Thoracic aorta (tissue), 2 donors: Measurements from ENCODE around the gene VPS13A. TPM values are rescaled to one million over a fixed set of nuclear protein-coding genes. Genes with fewer than 3 reads are reported as not detected.

Source experiments
- ATAC-seq: fragments of 150-250 bp; one replicate; pipeline ENCODE4 v1.8.0; 2017; ENCODE audit warnings: low read depth; ENCODE audit not compliant: insufficient number of reproducible peaks, low FRiP score
- DNase-seq: peaks from one replicate; pipeline ENCODE4 v3.0.0-alpha.2; 2020; ENCODE audit warnings: low spot score
- H3K27ac ChIP-seq, 2 donors: fragments of 200-600 bp; sonication (generic); 1 replicate in 1 of 2; 2 replicates in 1 of 2; pipeline ENCODE4 v1.5.1; 2016; ENCODE audit warnings: mild to moderate bottlenecking in 2 of 2, moderate library complexity in 2 of 2
- H3K27me3 ChIP-seq: fragments of 200-600 bp; sonication (generic); replicated peaks from 2 replicates; pipeline ENCODE4 v1.6.0; 2016; ENCODE audit warnings: mild to moderate bottlenecking; ENCODE audit not compliant: insufficient read depth
- H3K36me3 ChIP-seq: fragments of 200-600 bp; sonication (generic); one replicate; pipeline ENCODE4 v1.5.1; 2016
- H3K4me1 ChIP-seq, 2 donors: fragments of 200-600 bp; sonication (generic); 1 replicate in 1 of 2; 2 replicates in 1 of 2; pipeline versions ENCODE4 v1.5.1 to v1.6.0; 2016; ENCODE audit warnings: low read depth in 2 of 2, mild to moderate bottlenecking in 1 of 2; ENCODE audit not compliant: control insufficient read depth in 1 of 2
- H3K4me3 ChIP-seq: fragments of 200-600 bp; sonication (generic); 2 replicates; pipeline ENCODE4 v1.5.1; 2016; ENCODE audit warnings: mild to moderate bottlenecking
- H3K9me3 ChIP-seq: fragments of 200-600 bp; sonication (generic); 2 replicates; pipeline ENCODE4 v1.5.1; 2016
- total RNA-seq, 2 donors: library from RNA; depleted of rRNA; stranded (reverse); fragments of >200 nt; gene quantifications; one replicate each; pipeline versions ENCODE4 v1.1.0 to v1.2.3, GENCODE V29; 2016
- TF ChIP-seq, protein P1 (sequence below): fragments of 200-600 bp; sonication (generic); IDR thresholded peaks from one replicate; pipeline ENCODE4 v1.5.1; 2019; ENCODE audit warnings: antibody characterized with exemption

VPS13A gene
- total RNA-seq, 2 donors from 2014 or later: 54.8 to 94.8 TPM

GRCh38 chr9:77149879-77150278, 27.5 kb upstream of the VPS13A start:
- Histone ChIP-seq H3K4me1 (no peaks in the 10 kb centered on the region), H3K9me3 (no peaks in the 10 kb centered on the region), H3K36me3 (no peaks in the 10 kb centered on the region), H3K27ac (no peak overlapping the region), H3K27me3 (no peaks in the 10 kb centered on the region), H3K4me3 (no peak overlapping the region)
- TF ChIP-seq, protein P1, sequence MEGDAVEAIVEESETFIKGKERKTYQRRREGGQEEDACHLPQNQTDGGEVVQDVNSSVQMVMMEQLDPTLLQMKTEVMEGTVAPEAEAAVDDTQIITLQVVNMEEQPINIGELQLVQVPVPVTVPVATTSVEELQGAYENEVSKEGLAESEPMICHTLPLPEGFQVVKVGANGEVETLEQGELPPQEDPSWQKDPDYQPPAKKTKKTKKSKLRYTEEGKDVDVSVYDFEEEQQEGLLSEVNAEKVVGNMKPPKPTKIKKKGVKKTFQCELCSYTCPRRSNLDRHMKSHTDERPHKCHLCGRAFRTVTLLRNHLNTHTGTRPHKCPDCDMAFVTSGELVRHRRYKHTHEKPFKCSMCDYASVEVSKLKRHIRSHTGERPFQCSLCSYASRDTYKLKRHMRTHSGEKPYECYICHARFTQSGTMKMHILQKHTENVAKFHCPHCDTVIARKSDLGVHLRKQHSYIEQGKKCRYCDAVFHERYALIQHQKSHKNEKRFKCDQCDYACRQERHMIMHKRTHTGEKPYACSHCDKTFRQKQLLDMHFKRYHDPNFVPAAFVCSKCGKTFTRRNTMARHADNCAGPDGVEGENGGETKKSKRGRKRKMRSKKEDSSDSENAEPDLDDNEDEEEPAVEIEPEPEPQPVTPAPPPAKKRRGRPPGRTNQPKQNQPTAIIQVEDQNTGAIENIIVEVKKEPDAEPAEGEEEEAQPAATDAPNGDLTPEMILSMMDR: no peak
- ATAC-seq (no peak), DNase-seq (no peak)

- ATAC-seq (no peak), DNase-seq (no peak)
- Histone ChIP-seq H3K4me3 (no peak overlapping the region), H3K27me3 (no peaks in the 10 kb centered on the region), H3K4me1 (peaks cover 4 to 9% of the 10 kb centered on the region in 2 donors), H3K36me3 (no peaks in the 10 kb centered on the region), H3K27ac (no peak overlapping the region), H3K9me3 (no peaks in the 10 kb centered on the region)
- TF ChIP-seq, protein P1: no peak
Measured at GRCh38 chr9:77152289-77152688, 25.0 kb upstream of the VPS13A start.

- ATAC-seq (no peak), DNase-seq (no peak)
- Histone ChIP-seq H3K36me3 (no peaks in the 10 kb centered on the region), H3K4me1 (peaks cover 4 to 13% of the 10 kb centered on the region in 2 donors), H3K9me3 (no peaks in the 10 kb centered on the region), H3K4me3 (no peak overlapping the region), H3K27me3 (no peaks in the 10 kb centered on the region), H3K27ac (no peak overlapping the region)
- TF ChIP-seq, protein P1: no peak
Measured at GRCh38 chr9:77156646-77157371, 20.5 kb upstream of the VPS13A start.

DNA sequence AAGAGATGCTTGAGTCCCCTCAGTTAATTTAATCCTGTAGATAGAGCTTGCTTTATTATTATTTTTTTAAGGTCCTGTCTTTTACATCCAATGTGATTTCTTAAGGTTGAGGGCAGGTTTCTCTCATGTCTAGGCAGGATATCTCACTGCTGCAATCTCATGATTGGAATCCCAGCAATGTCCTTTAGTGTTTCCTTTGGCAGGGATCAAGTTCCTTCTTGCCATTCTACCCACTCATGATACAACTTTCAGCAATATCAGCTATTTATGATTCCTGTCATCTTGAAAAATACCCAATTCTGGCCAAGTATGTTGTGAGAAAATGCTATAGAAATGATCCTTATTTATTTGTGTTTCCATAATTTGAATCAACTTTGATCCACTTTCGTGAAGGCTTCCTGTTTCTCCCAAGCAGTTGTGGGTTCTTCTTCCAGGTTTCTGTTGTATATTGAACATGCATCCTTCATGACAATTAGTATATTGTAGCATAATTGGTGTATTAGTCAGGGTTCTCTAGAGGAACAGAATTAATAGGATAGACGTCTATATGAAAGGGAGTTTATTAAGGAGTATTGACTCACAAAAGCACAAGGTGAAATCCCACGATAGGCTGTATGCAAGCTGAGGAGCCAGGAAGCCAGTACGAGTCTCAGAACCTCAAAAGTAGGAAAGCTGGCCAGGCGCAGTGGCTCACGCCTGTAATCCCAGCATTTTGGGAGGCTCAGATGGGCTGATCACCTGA, 18.4 kb upstream of the VPS13A start:
- H3K4me3 ChIP-seq: no peak overlapping the region

GRCh38 chr9:77161191-77161590, 16.1 kb upstream of the VPS13A start:
- Histone ChIP-seq H3K9me3 (no peaks in the 10 kb centered on the region), H3K27ac (no peak overlapping the region), H3K4me1 (peaks cover 4 to 13% of the 10 kb centered on the region in 2 donors), H3K36me3 (no peaks in the 10 kb centered on the region), H3K4me3 (no peak overlapping the region), H3K27me3 (no peaks in the 10 kb centered on the region)
- ATAC-seq (no peak), DNase-seq (no peak)
- TF ChIP-seq, protein P1: no peak

More for the DNA sequence above, 18.4 kb upstream of the VPS13A start:
- TF ChIP-seq, protein P1: no peak
- no peaks in the 10 kb centered on the region for H3K36me3 ChIP-seq
- H3K9me3 ChIP-seq: no peaks in the 10 kb centered on the region
- no peak for ATAC-seq
- H3K27me3 ChIP-seq: no peaks in the 10 kb centered on the region
- peaks cover 4 to 13% of the 10 kb centered on the region in 2 donors for H3K4me1 ChIP-seq
- no peak overlapping the region for H3K27ac ChIP-seq
- no peak for DNase-seq
